GM12878 (cell line): ENCODE data around the gene IFNA13. TPM values are rescaled to one million over a fixed set of nuclear protein-coding genes. Genes with fewer than 3 reads are reported as not detected.
A peak's percentile ranks its signal among the peaks of the same experiment; 100 is the strongest.

Source experiments
- ASH2L ChIP-seq: fragments of 300-600, 200-600 bp; sonication (generic); IDR thresholded peaks from 2 replicates; pipeline ENCODE4 v1.6.1; 2017; ENCODE audit warnings: low read depth, mild to moderate bottlenecking, borderline replicate concordance
- DPF2 ChIP-seq: fragments of 450-650 bp; IDR thresholded peaks from 2 replicates; pipeline ENCODE4 v1.6.1; 2017; ENCODE audit warnings: mild to moderate bottlenecking
- GABPA ChIP-seq: IDR thresholded peaks from 2 replicates; pipeline ENCODE4 v1.6.1; 2014; ENCODE audit warnings: antibody characterized with exemption, low read depth, mild to moderate bottlenecking, inconsistent platforms
- IKZF2 ChIP-seq, 2 experiments: fragments of 450-650 bp; IDR thresholded peaks; 2 replicates each; pipeline ENCODE4 v1.6.1; 2017; ENCODE audit warnings: mild to moderate bottlenecking in 2 of 2, moderate library complexity in 2 of 2
- JUNB ChIP-seq: IDR thresholded peaks from 2 replicates; pipeline ENCODE4 v1.6.1; 2016; ENCODE audit warnings: antibody characterized with exemption, mild to moderate bottlenecking
- NFXL1 ChIP-seq: fragments of 450-650 bp; IDR thresholded peaks from 2 replicates; pipeline ENCODE4 v1.6.1; 2017; ENCODE audit warnings: antibody characterized with exemption, mild to moderate bottlenecking, borderline replicate concordance
- PAX5 ChIP-seq: IDR thresholded peaks from 2 replicates; pipeline ENCODE4 v1.6.1; 2011; ENCODE audit warnings: low read depth, low read length, borderline replicate concordance
- SMC3 ChIP-seq: IDR thresholded peaks from 2 replicates; pipeline ENCODE4 v1.6.1; 2011; ENCODE audit warnings: low read length, improper control_type of control experiment, borderline replicate concordance
- STAT1 ChIP-seq: fragments of 450-650 bp; conservative IDR thresholded peaks from 2 replicates; pipeline ENCODE4 v1.6.1; 2014; ENCODE audit warnings: antibody characterized with exemption, mild to moderate bottlenecking
- YBX1 ChIP-seq: fragments of 450-650 bp; IDR thresholded peaks from 2 replicates; pipeline ENCODE4 v1.6.1; 2016; ENCODE audit warnings: antibody characterized with exemption
- YY1 ChIP-seq: IDR thresholded peaks from 2 replicates; pipeline ENCODE4 v1.6.1; 2011; ENCODE audit warnings: low read depth, mild to moderate bottlenecking, low read length
- ZBED1 ChIP-seq: IDR thresholded peaks from 2 replicates; pipeline ENCODE4 v1.6.1; 2016; ENCODE audit warnings: borderline replicate concordance
- ZNF207 ChIP-seq: fragments of 450-650 bp; IDR thresholded peaks from 2 replicates; pipeline ENCODE4 v1.6.1; 2014; ENCODE audit warnings: antibody characterized with exemption, mild to moderate bottlenecking, borderline replicate concordance
- ZZZ3 ChIP-seq: IDR thresholded peaks from 2 replicates; pipeline ENCODE4 v1.6.1; 2011; ENCODE audit warnings: low read depth; ENCODE audit not compliant: control insufficient read depth, insufficient read length
- polyA plus RNA-seq, 11 experiments: library from polyadenylated mRNA; depleted of rRNA in 4 of 11; unstranded in 6 of 11; stranded (reverse) in 5 of 11; fragments of >200 nt; fragmentation: Nextera tagmentation in 4 of 11; fragmentation: Illumina TruSeq in 1 of 11; extraction: Ambion mirVana in 4 of 11; extraction: Trizol in 1 of 11; gene quantifications; 1 replicate in 1 of 11; 2 replicates in 10 of 11; pipeline versions ENCODE4 v1.2.1 to v1.2.3, GENCODE V29; 2011 to 2016; ENCODE audit warnings: inconsistent platforms in 2 of 11, missing spikeins in 2 of 11, low read depth in 1 of 11
- total RNA-seq, 4 experiments: library from RNA; depleted of rRNA in 3 of 4; stranded (reverse); fragments of >200 nt in 3 of 4; fragmentation: Illumina TruSeq in 1 of 4; extraction: Trizol in 1 of 4; gene quantifications; 2 replicates each; pipeline versions ENCODE4 v1.2.1 to v1.2.3, GENCODE V29; 2013 to 2021
- TF ChIP-seq, protein P1 (sequence below): fragments of 450-650 bp; IDR thresholded peaks from 2 replicates; pipeline ENCODE4 v1.6.1; 2018; ENCODE audit warnings: mild to moderate bottlenecking, low read depth, moderate library complexity; ENCODE audit not compliant: partially characterized antibody
- TF ChIP-seq, protein P2 (sequence below): IDR thresholded peaks from 2 replicates; pipeline ENCODE4 v1.6.1; 2012; ENCODE audit warnings: low read depth, low read length, improper control_type of control experiment
- TF ChIP-seq, protein P3 (sequence below): fragments of 150-350 bp; IDR thresholded peaks from 2 replicates; pipeline ENCODE4 v1.6.1; 2014; ENCODE audit warnings: mild to moderate bottlenecking, low read depth, low read length
- TF ChIP-seq, protein P4 (sequence below): fragments of 450-650 bp; IDR thresholded peaks from 2 replicates; pipeline ENCODE4 v1.6.1; 2017; ENCODE audit warnings: mild to moderate bottlenecking, moderate library complexity

Gene IFNA13
- total and polyA plus RNA-seq, 10 of the 15 experiments (the other 5 are each of a cell fraction or from before 2014, with no cell fraction given), result not detected

DNA sequence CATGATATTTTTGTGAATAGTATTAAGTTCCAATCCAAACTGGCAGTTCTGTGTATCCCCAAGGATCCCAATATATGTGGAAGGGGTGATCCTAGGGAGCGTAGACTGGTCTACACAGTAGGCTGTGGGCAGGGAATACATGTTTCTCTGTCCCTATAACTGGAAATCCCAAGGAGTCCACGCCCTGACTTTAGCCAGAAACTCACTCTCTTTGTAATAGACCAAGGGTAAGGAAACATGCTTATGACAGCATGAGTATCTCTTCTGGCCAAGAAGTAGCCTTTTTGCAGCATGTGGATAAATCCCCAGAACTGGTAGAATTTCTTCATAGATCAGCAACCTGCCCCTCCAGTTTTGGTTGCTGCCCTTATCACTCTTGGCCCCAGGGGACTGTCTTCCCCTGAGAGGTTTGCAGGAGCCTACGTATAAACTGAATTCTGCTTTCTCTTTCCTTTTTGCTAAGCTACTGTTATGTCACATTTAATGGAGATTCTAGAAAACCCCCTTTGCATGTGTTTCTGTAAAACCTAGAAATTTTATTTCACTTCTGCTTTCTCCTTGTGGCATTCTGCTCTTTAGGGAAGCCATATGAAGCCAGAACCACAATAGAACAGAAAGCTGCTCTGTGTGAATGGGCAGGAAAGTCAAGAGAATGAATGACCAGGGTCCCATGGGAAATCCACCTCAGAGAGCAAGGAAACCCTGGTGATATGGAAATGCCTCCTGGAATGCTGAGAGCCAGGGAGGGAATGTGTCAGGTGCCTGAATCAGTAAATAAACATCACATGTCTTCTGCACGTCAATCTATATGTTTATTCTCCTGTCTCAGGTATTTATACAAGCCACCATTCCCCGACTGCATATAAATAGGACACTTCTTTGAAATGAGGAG is 13.8 kb upstream of the IFNA13 start (continued):
- TF ChIP-seq ASH2L (no peak), GABPA (peak; percentile 65; the same call in 1 of the 2 replicates), STAT1 (no peak), DPF2 (peak; percentile 97), IKZF2 (IDR thresholded peaks at IDR 0.05) (peak; percentile 100), ZZZ3 (no peak), YBX1 (peak; percentile 94), ZNF207 (peak; percentile 40; the same call in 1 of the 2 replicates), NFXL1 (no peak), PAX5 (0 out of 2 replicates have a peak, but pooled peaks have one; percentile 52), YY1 (peak; percentile 52; the same call in 1 of the 2 replicates), ZBED1 (peak; percentile 84), JUNB (peak; percentile 96), SMC3 (0 out of 2 replicates have a peak, but pooled peaks have one; percentile 3)
- TF ChIP-seq, protein P1, sequence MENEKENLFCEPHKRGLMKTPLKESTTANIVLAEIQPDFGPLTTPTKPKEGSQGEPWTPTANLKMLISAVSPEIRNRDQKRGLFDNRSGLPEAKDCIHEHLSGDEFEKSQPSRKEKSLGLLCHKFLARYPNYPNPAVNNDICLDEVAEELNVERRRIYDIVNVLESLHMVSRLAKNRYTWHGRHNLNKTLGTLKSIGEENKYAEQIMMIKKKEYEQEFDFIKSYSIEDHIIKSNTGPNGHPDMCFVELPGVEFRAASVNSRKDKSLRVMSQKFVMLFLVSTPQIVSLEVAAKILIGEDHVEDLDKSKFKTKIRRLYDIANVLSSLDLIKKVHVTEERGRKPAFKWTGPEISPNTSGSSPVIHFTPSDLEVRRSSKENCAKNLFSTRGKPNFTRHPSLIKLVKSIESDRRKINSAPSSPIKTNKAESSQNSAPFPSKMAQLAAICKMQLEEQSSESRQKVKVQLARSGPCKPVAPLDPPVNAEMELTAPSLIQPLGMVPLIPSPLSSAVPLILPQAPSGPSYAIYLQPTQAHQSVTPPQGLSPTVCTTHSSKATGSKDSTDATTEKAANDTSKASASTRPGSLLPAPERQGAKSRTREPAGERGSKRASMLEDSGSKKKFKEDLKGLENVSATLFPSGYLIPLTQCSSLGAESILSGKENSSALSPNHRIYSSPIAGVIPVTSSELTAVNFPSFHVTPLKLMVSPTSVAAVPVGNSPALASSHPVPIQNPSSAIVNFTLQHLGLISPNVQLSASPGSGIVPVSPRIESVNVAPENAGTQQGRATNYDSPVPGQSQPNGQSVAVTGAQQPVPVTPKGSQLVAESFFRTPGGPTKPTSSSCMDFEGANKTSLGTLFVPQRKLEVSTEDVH, result peak; percentile 73
- TF ChIP-seq, protein P2, sequence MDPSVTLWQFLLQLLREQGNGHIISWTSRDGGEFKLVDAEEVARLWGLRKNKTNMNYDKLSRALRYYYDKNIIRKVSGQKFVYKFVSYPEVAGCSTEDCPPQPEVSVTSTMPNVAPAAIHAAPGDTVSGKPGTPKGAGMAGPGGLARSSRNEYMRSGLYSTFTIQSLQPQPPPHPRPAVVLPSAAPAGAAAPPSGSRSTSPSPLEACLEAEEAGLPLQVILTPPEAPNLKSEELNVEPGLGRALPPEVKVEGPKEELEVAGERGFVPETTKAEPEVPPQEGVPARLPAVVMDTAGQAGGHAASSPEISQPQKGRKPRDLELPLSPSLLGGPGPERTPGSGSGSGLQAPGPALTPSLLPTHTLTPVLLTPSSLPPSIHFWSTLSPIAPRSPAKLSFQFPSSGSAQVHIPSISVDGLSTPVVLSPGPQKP, result no peak
- TF ChIP-seq, protein P3, sequence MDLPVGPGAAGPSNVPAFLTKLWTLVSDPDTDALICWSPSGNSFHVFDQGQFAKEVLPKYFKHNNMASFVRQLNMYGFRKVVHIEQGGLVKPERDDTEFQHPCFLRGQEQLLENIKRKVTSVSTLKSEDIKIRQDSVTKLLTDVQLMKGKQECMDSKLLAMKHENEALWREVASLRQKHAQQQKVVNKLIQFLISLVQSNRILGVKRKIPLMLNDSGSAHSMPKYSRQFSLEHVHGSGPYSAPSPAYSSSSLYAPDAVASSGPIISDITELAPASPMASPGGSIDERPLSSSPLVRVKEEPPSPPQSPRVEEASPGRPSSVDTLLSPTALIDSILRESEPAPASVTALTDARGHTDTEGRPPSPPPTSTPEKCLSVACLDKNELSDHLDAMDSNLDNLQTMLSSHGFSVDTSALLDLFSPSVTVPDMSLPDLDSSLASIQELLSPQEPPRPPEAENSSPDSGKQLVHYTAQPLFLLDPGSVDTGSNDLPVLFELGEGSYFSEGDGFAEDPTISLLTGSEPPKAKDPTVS, result no peak
- TF ChIP-seq, protein P4, sequence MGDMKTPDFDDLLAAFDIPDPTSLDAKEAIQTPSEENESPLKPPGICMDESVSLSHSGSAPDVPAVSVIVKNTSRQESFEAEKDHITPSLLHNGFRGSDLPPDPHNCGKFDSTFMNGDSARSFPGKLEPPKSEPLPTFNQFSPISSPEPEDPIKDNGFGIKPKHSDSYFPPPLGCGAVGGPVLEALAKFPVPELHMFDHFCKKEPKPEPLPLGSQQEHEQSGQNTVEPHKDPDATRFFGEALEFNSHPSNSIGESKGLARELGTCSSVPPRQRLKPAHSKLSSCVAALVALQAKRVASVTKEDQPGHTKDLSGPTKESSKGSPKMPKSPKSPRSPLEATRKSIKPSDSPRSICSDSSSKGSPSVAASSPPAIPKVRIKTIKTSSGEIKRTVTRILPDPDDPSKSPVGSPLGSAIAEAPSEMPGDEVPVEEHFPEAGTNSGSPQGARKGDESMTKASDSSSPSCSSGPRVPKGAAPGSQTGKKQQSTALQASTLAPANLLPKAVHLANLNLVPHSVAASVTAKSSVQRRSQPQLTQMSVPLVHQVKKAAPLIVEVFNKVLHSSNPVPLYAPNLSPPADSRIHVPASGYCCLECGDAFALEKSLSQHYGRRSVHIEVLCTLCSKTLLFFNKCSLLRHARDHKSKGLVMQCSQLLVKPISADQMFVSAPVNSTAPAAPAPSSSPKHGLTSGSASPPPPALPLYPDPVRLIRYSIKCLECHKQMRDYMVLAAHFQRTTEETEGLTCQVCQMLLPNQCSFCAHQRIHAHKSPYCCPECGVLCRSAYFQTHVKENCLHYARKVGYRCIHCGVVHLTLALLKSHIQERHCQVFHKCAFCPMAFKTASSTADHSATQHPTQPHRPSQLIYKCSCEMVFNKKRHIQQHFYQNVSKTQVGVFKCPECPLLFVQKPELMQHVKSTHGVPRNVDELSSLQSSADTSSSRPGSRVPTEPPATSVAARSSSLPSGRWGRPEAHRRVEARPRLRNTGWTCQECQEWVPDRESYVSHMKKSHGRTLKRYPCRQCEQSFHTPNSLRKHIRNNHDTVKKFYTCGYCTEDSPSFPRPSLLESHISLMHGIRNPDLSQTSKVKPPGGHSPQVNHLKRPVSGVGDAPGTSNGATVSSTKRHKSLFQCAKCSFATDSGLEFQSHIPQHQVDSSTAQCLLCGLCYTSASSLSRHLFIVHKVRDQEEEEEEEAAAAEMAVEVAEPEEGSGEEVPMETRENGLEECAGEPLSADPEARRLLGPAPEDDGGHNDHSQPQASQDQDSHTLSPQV, result peak; percentile 78; the same call in 1 of the 2 replicates
